Adrenal gland (tissue), 12 donors: ENCODE data around the gene CKAP2. TPM values are rescaled to one million over a fixed set of nuclear protein-coding genes. Genes with fewer than 3 reads are reported as not detected.

Experiments
- DNase-seq, 7 donors: peaks; one replicate each; pipeline ENCODE4 v3.0.0-alpha.2; 2019 to 2020
- H3K27ac ChIP-seq, 5 donors: fragments of 200-600 bp; sonication (generic) in 4 of 5; 1 replicate in 3 of 5; 2 replicates in 2 of 5; pipeline versions ENCODE4 v1.5.1 to v1.8.0; 2016 to 2020; ENCODE audit warnings: mild to moderate bottlenecking in 1 of 5
- H3K27me3 ChIP-seq: fragments of 200-600 bp; 2 replicates; pipeline ENCODE4 v1.8.0; 2021
- H3K36me3 ChIP-seq, 2 donors: fragments of 200-600 bp; replicated peaks in 1 of 2; 1 replicate in 1 of 2; 2 replicates in 1 of 2; pipeline versions ENCODE4 v1.5.1 to v1.8.0; 2018 to 2022
- H3K4me1 ChIP-seq, 2 donors: fragments of 200-600 bp; replicated peaks in 1 of 2; 1 replicate in 1 of 2; 2 replicates in 1 of 2; pipeline versions ENCODE4 v1.5.1 to v1.8.0; 2018 to 2021
- H3K4me3 ChIP-seq, 4 donors: fragments of 200-600 bp; sonication (generic) in 3 of 4; one replicate each; pipeline ENCODE4 v1.5.1; 2016 to 2018
- H3K9me3 ChIP-seq, 3 donors: fragments of 200-600 bp; sonication (generic) in 1 of 3; replicated peaks in 1 of 3; 1 replicate in 2 of 3; 2 replicates in 1 of 3; pipeline versions ENCODE4 v1.5.1 to v1.8.0; 2016 to 2021
- CTCF ChIP-seq, 6 experiments: fragments of 450-650 bp in 4 of 6; fragments of 200-600 bp in 2 of 6; sonication (generic) in 1 of 6; IDR thresholded peaks; 1 replicate in 5 of 6; 2 replicates in 1 of 6; pipeline versions ENCODE4 v1.5.1 to v1.8.0; 2016 to 2021; ENCODE audit warnings: antibody characterized with exemption in 6 of 6, mild to moderate bottlenecking in 2 of 6, moderate library complexity in 1 of 6
- POLR2A ChIP-seq, 2 donors: fragments of 450-650 bp; IDR thresholded peaks; one replicate each; pipeline ENCODE4 v1.6.1; 2017; ENCODE audit warnings: antibody characterized with exemption in 2 of 2, mild to moderate bottlenecking in 2 of 2, moderate library complexity in 1 of 2
- WGBS, 4 donors: extraction: QIAGEN DNeasy Blood & Tissue Kit in 2 of 4; methylation state at CpG; one replicate each; pipeline versions ENCODE4 v1.1.5 to v1.1.7; 2013 to 2017; 5-methylcytosine and 5-hydroxymethylcytosine counted together
- intact Hi-C, 2 donors: fragments of 100-400 bp; cut with DNase I; formaldehyde crosslinking; loops; one replicate each; pipeline versions ENCODE4 v1.14.1 to v1.15.0; 2022 to 2023
- polyA plus RNA-seq, 3 donors: library from polyadenylated mRNA; stranded (reverse); fragments of 200-250 nt in 2 of 3; fragments of 350-450 nt in 1 of 3; fragmentation: Illumina TruSeq in 1 of 3; extraction: RNeasy Lipid Tissue Mini Kit (QIAGEN cat#74804) in 1 of 3; gene quantifications; one replicate each; pipeline ENCODE4 v1.2.3, GENCODE V29; 2013 to 2014
- total RNA-seq, 9 donors: library from RNA; depleted of rRNA in 4 of 9; stranded (reverse); fragments of >200 nt in 4 of 9; fragments of 120-200 nt in 1 of 9; fragmentation: NEBNext Ultra II Directional in 1 of 9; extraction: Animal tissue kit (Norgen Biotek cat#: 25700) in 1 of 9; gene quantifications; one replicate each; pipeline versions ENCODE4 v1.1.0 to v1.2.4, GENCODE V29; 2013 to 2023
- donor health status: healthy with polysubstance abuse.
- donor health status: Bipolar disorder and iron deficiency.
- donor health status: DM: yes; HTN: yes; CAD: no.
- donor health status: DM: no; HTN: no; CAD: no.
- donor health status: DM: no; HTN: no; CAD: no.
- donor health status: DM: yes; HTN: yes; CAD: no.

The CKAP2 gene
- total and polyA plus RNA-seq, 12 donors, result 2.5 to 29.3 (median 16.3) TPM

DNA sequence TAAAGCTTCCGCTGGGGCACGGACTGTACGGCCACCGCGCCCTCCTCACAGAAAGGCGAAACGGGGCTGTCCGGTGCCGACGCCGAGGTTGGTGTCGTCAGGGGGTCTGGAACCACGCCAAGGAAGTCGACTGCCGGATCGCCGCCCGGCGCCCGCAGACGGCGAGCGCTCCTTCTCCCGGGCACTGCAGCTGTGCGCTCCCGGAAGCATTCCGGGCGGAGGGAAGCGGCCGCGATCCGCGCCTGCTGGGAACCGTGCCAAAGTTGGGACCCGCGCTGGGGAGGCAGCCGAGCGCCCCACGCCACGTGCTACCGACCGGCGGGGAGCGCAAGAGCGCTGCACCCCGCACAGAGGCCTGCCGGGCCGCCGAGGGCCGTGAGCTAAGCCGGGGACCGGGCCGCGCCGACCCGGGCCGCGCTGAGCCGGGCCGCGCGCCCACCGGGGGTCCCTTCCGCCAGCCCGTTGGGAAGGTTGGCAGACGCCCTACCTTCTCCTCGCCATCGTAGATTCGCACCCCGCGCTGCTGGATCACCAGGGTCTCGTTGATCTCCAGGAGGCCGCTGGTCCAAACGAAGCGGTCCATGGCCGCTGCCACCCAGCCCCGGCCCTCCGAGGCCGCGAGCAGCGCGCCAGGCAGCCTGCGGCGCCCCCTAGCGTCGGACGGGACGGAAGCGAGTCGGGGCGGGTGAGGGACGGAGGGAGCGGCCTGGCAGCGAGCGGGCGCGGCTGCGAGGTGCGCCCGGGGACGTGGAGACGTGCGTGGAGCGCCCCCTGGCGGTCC, 5.1 kb upstream of the CKAP2 start, which contains the start of gene VPS36:
TSS of gene VPS36 (minus strand) at position 623 of the 781 bp plus-strand sequence. CDS start at position 583, 40 bp downstream.
- TF ChIP-seq POLR2A (IDR thresholded peaks at IDR 0.05), result peak; percentile 85 to 89
- TF ChIP-seq CTCF (IDR thresholded peaks at IDR 0.05), result peak; percentile 83 to 100 (median 95)
- DNase-seq, result peak; percentile 93 to 98 (median 97)
- no peaks in the 10 kb centered on the region for H3K27me3 ChIP-seq
- H3K36me3 ChIP-seq, result no peaks in the 10 kb centered on the region
- H3K4me1 ChIP-seq, result peaks cover 11 to 21% of the 10 kb centered on the region in 2 donors
- H3K4me3 ChIP-seq, result peak within 1 kb of the TSS; percentile 37 to 89 (median 58)
- peak within 1 kb of the TSS; percentile 96 to 99 (median 97) for H3K27ac ChIP-seq
- 0 to 1% (median 0%) methylated on average over 6 to 105 of the region's 105 CpGs for WGBS, 4 donors
- intact Hi-C loops, result loop anchor here (5.0 to 10.0 kb wide), 2 partner anchors 105 to 108 kb away; no protein-coding TSS in a partner anchor
- H3K9me3 ChIP-seq, result no peaks in the 10 kb centered on the region

- TF ChIP-seq CTCF (IDR thresholded peaks at IDR 0.05), result peak in 3 of 6 experiments; percentile 4 to 49 (median 30)
- TF ChIP-seq POLR2A (IDR thresholded peaks at IDR 0.05), result no peak
- Histone ChIP-seq H3K9me3 (no peaks in the 10 kb centered on the region), H3K4me3 (no peak overlapping the region), H3K27ac (peak overlapping the region in 2 of 5 donors; percentile 97 to 99), H3K4me1 (peaks cover 11 to 21% of the 10 kb centered on the region in 2 donors), H3K27me3 (no peaks in the 10 kb centered on the region), H3K36me3 (no peaks in the 10 kb centered on the region)
- intact Hi-C loops, result loop anchor here (5.0 to 10.0 kb wide), 2 partner anchors 106 to 108 kb away; no protein-coding TSS in a partner anchor
- DNase-seq, result no peak
- 8 to 19% (median 10%) methylated on average over 5 to 8 of the region's 8 CpGs for WGBS, 4 donors
These were observed 4.5 kb upstream of the CKAP2 start for GRCh38 chr13:52450793-52451116.

GRCh38 chr13:52451135-52451804, 4.0 kb upstream of the CKAP2 start:
- intact Hi-C loops, result loop anchor here (5.0 to 10.0 kb wide), 2 partner anchors 106 to 109 kb away; no protein-coding TSS in a partner anchor

More at GRCh38 chr13:52451135-52451804, 4.0 kb upstream of the CKAP2 start:
- Histone ChIP-seq H3K9me3 (no peaks in the 10 kb centered on the region), H3K27ac (no peak overlapping the region), H3K27me3 (no peaks in the 10 kb centered on the region), H3K4me3 (no peak overlapping the region), H3K4me1 (peaks cover 11 to 25% of the 10 kb centered on the region in 2 donors), H3K36me3 (no peaks in the 10 kb centered on the region)
- WGBS, 4 donors, result 86 to 89% (median 88%) methylated on average over 24 of the region's 24 CpGs
- DNase-seq, result no peak
- TF ChIP-seq POLR2A (IDR thresholded peaks at IDR 0.05) (no peak), CTCF (IDR thresholded peaks at IDR 0.05) (no peak)
